GM12878 (cell line): ENCODE results near the gene SSBP2. TPM values are rescaled to one million over a fixed set of nuclear protein-coding genes. Genes with fewer than 3 reads are reported as not detected.
"Not testable (repeated sequence)": the region's sequence is repeated elsewhere in the genome, so short reads cannot be mapped to it uniquely, and the experiment has no call there.

ENCODE experiments used
- ATAC-seq: fragments of 200-7000 bp; cut with Tn5 transposase; 3 replicates; pipeline ENCODE4 v1.9.1; 2020; ENCODE audit warnings: mild to moderate bottlenecking, moderate library complexity
- BruUV-seq: library from RNA; stranded (reverse); fragments of 400-500 nt; replicated peaks from 2 replicates; lab custom pipeline; 2021; lab: Mats Ljungman, UMichigan
- CTCF ChIA-PET: fragments of 300-600 bp; sonication (Branson Sonifier 250); formaldehyde crosslinking; extraction: SDS; loops from one replicate; lab custom pipeline; 2021; ENCODE audit warnings: inconsistent platforms; lab: Yijun Ruan, JAX
- POLR2A ChIA-PET: fragments of 350-600 bp; formaldehyde crosslinking; extraction: SDS; loops from one replicate; lab custom pipeline; 2021; ENCODE audit warnings: inconsistent platforms; lab: Charles Lee
- RAD21 ChIA-PET: fragments of 300-600 bp; sonication (Branson Sonifier 250); formaldehyde crosslinking; loops from one replicate; lab custom pipeline; 2023; ENCODE audit warnings: antibody characterized with exemption; ENCODE audit not compliant: unreplicated experiment; lab: Charles Lee
- SMC1A ChIA-PET: fragments of 300-600 bp; sonication (Branson Sonifier 250); formaldehyde crosslinking; loops from one replicate; lab custom pipeline; 2023; ENCODE audit not compliant: unreplicated experiment, uncharacterized antibody; lab: Charles Lee
- DNase-seq: peaks from one replicate; pipeline ENCODE4 v3.0.0-alpha.2; 2011; ENCODE audit warnings: low read depth, low spot score
- FAIRE-seq: peaks from 3 replicates; lab custom pipeline; 2011; peaks lifted over from hg19 to GRCh38; lab: Jason Lieb, UNC
- H2AFZ ChIP-seq: 2 replicates; pipeline ENCODE4 v1.6.0; 2011; ENCODE audit warnings: low read depth, low read length, control low read depth; ENCODE audit not compliant: control insufficient read depth
- H3K27ac ChIP-seq: 2 replicates; pipeline ENCODE4 v1.5.1; 2011; ENCODE audit warnings: control low read depth; ENCODE audit not compliant: control insufficient read depth, insufficient read depth
- H3K27me3 ChIP-seq, 2 experiments: replicated peaks in 1 of 2; 2 replicates each; pipeline versions ENCODE4 v1.6.0 to v1.6.1; 2011; ENCODE audit warnings: low read length in 1 of 2; ENCODE audit not compliant: control insufficient read depth in 2 of 2, insufficient read depth in 2 of 2
- H3K36me3 ChIP-seq, 2 experiments: 2 replicates each; pipeline ENCODE4 v1.5.1; 2011; ENCODE audit warnings: low read length in 1 of 2; ENCODE audit not compliant: control insufficient read depth in 2 of 2, insufficient read depth in 2 of 2
- H3K4me1 ChIP-seq: 2 replicates; pipeline ENCODE4 v1.6.1; 2011; ENCODE audit warnings: mild to moderate bottlenecking, low read length, moderate library complexity, mixed read lengths; ENCODE audit not compliant: control insufficient read depth, insufficient read depth
- H3K4me2 ChIP-seq: 2 replicates; pipeline ENCODE4 v1.6.0; 2011; ENCODE audit warnings: control low read depth; ENCODE audit not compliant: control insufficient read depth, insufficient read depth
- H3K4me3 ChIP-seq: fragments of 200-600 bp; sonication (generic); 2 replicates; pipeline ENCODE4 v1.5.1; 2016
- H3K79me2 ChIP-seq: 2 replicates; pipeline ENCODE4 v1.6.0; 2011; ENCODE audit warnings: low read length; ENCODE audit not compliant: control insufficient read depth, insufficient read depth
- H3K9ac ChIP-seq: 2 replicates; pipeline ENCODE4 v1.8.0; 2011; ENCODE audit warnings: low read length, control low read depth, mixed read lengths; ENCODE audit not compliant: control insufficient read depth, insufficient read depth
- H3K9me3 ChIP-seq: replicated peaks from 3 replicates; pipeline ENCODE4 v1.5.1; 2011; ENCODE audit warnings: mild to moderate bottlenecking, low read length; ENCODE audit not compliant: control insufficient read depth, insufficient read depth
- H4K20me1 ChIP-seq: 2 replicates; pipeline ENCODE4 v1.6.0; 2011; ENCODE audit not compliant: control insufficient read depth, insufficient read depth
- ASH2L ChIP-seq: fragments of 300-600, 200-600 bp; sonication (generic); IDR thresholded peaks from 2 replicates; pipeline ENCODE4 v1.6.1; 2017; ENCODE audit warnings: low read depth, mild to moderate bottlenecking, borderline replicate concordance
- CBX5 ChIP-seq: sonication (generic); IDR thresholded peaks from 2 replicates; pipeline ENCODE4 v1.6.1; 2016; ENCODE audit warnings: low read depth, moderate library complexity, mild to moderate bottlenecking, inconsistent platforms
- DPF2 ChIP-seq: fragments of 450-650 bp; IDR thresholded peaks from 2 replicates; pipeline ENCODE4 v1.6.1; 2017; ENCODE audit warnings: mild to moderate bottlenecking
- MTA3 ChIP-seq: IDR thresholded peaks from 2 replicates; pipeline ENCODE4 v1.6.1; 2012; ENCODE audit warnings: low read length, inconsistent platforms, borderline replicate concordance
- MXI1 ChIP-seq: fragments of 150-350 bp; IDR thresholded peaks from 2 replicates; pipeline ENCODE4 v1.6.1; 2011; ENCODE audit warnings: low read depth, mild to moderate bottlenecking, inconsistent platforms, low read length, improper control_type of control experiment
- NR2C2 ChIP-seq: IDR thresholded peaks from 2 replicates; pipeline ENCODE4 v1.6.1; 2011; ENCODE audit warnings: borderline replicate concordance, low read depth; ENCODE audit not compliant: control insufficient read depth, insufficient read length
- PML ChIP-seq: IDR thresholded peaks from 2 replicates; pipeline ENCODE4 v1.6.1; 2012; ENCODE audit warnings: low read length, inconsistent platforms
- RFX5 ChIP-seq: IDR thresholded peaks from 2 replicates; pipeline ENCODE4 v1.6.1; 2011; ENCODE audit warnings: low read depth, low read length, improper control_type of control experiment
- SMAD1 ChIP-seq: fragments of 450-650 bp; IDR thresholded peaks from 2 replicates; pipeline ENCODE4 v1.6.1; 2018; ENCODE audit warnings: mild to moderate bottlenecking, low read depth; ENCODE audit not compliant: partially characterized antibody
- SREBF2 ChIP-seq: IDR thresholded peaks from 2 replicates; pipeline ENCODE4 v1.6.1; 2012; ENCODE audit warnings: mild to moderate bottlenecking, low read length
- SUPT20H ChIP-seq: IDR thresholded peaks from 2 replicates; pipeline ENCODE4 v1.6.1; 2011; ENCODE audit warnings: low read depth, mild to moderate bottlenecking, low read length, moderate library complexity, borderline replicate concordance; ENCODE audit not compliant: control insufficient read depth
- YY1 ChIP-seq: IDR thresholded peaks from 2 replicates; pipeline ENCODE4 v1.6.1; 2011; ENCODE audit warnings: low read depth, mild to moderate bottlenecking, low read length
- WGBS: methylation state at CpG from one replicate; pipeline ENCODE4 v1.1.6; 2016; ENCODE audit warnings: low lambda C conversion rate; ENCODE audit not compliant: insufficient replicate concordance, insufficient coverage; ENCODE audit errors: missing lambda C conversion rate; 5-methylcytosine and 5-hydroxymethylcytosine counted together
- in situ Hi-C: fragments of 300-500 bp; cut with MboI; formaldehyde crosslinking; loops from 9 replicates; pipeline ENCODE4 v1.14.3; 2018; ENCODE audit warnings: mixed read lengths
- intact Hi-C: fragments of 100-400 bp; cut with micrococcal nuclease; formaldehyde crosslinking; loops from one replicate; pipeline ENCODE4 v1.14.2; 2022; ENCODE audit not compliant: unreplicated experiment
- polyA plus RNA-seq, 11 experiments: library from polyadenylated mRNA; depleted of rRNA in 4 of 11; unstranded in 6 of 11; stranded (reverse) in 5 of 11; fragments of >200 nt; fragmentation: Nextera tagmentation in 4 of 11; fragmentation: Illumina TruSeq in 1 of 11; extraction: Ambion mirVana in 4 of 11; extraction: Trizol in 1 of 11; gene quantifications; 1 replicate in 1 of 11; 2 replicates in 10 of 11; pipeline versions ENCODE4 v1.2.1 to v1.2.3, GENCODE V29; 2011 to 2016; ENCODE audit warnings: inconsistent platforms in 2 of 11, missing spikeins in 2 of 11, low read depth in 1 of 11
- total RNA-seq, 4 experiments: library from RNA; depleted of rRNA in 3 of 4; stranded (reverse); fragments of >200 nt in 3 of 4; fragmentation: Illumina TruSeq in 1 of 4; extraction: Trizol in 1 of 4; gene quantifications; 2 replicates each; pipeline versions ENCODE4 v1.2.1 to v1.2.3, GENCODE V29; 2013 to 2021

Gene SSBP2
- total and polyA plus RNA-seq, 10 of the 15 experiments (the other 5 are each of a cell fraction or from before 2014, with no cell fraction given), result 52.2 to 132 (median 110) TPM

GRCh38 chr5:81408496-81408895 is 342.4 kb downstream of the SSBP2 start:
- Histone ChIP-seq H2AFZ (no peak overlapping the region), H3K4me1 (no peaks in the 10 kb centered on the region), H3K9me3 (no peaks in the 10 kb centered on the region), H3K9ac (no peak overlapping the region), H4K20me1 (no peaks in the 10 kb centered on the region), H3K4me3 (no peak overlapping the region), H3K36me3 (no peaks in the 10 kb centered on the region), H3K4me2 (no peak overlapping the region), H3K79me2 (no peaks in the 10 kb centered on the region), H3K27me3 (no peaks in the 10 kb centered on the region), H3K27ac (no peak overlapping the region)
- intact Hi-C loops, result no loop called here
- TF ChIP-seq SREBF2 (no peak), SMAD1 (no peak), MTA3 (no peak), MXI1 (no peak), NR2C2 (no peak), YY1 (no peak), CBX5 (no peak), PML (no peak), SUPT20H (no peak), ASH2L (no peak), DPF2 (no peak), RFX5 (no peak)
- no peak for ATAC-seq
- in situ Hi-C loops, result no loop called here
- WGBS, result 100% methylated on average over 1 of the region's 1 CpG
- ChIA-PET RAD21 (no interaction called here), SMC1A (interaction anchor here (1.1 kb wide), 1 partner anchor 18 kb away, joined by 3 read pairs; no protein-coding TSS in a partner anchor), POLR2A (no interaction called here), CTCF (interaction anchor here (0.7 kb wide), 1 partner anchor 70 kb away, joined by 3 read pairs; no protein-coding TSS in a partner anchor)
- no peak for DNase-seq
- no TSS peak for BruUV-seq
- no peak for FAIRE-seq

- H3K27me3 ChIP-seq, H3K4me1 ChIP-seq, H3K4me3 ChIP-seq, BruUV-seq, H3K79me2 ChIP-seq, CTCF ChIA-PET, POLR2A ChIA-PET, H3K27ac ChIP-seq, in situ Hi-C loops, H2AFZ ChIP-seq, H3K9me3 ChIP-seq, ATAC-seq, H3K36me3 ChIP-seq, RAD21 ChIA-PET, H3K4me2 ChIP-seq, FAIRE-seq, H3K9ac ChIP-seq, intact Hi-C loops, DNase-seq, H4K20me1 ChIP-seq: not testable (repeated sequence)
- 98% methylated on average over 4 of the region's 4 CpGs for WGBS
- SMC1A ChIA-PET, result interaction anchor here (1.1 kb wide), 1 partner anchor 19 kb away, joined by 3 read pairs; no protein-coding TSS in a partner anchor
Observed at GRCh38 chr5:81407811-81408210, 343.1 kb downstream of the SSBP2 start.
